T-helper 2 cell (primary cell): ENCODE measurements around the gene OXSM.

Experiments
- DNase-seq, 5 experiments: peaks; one replicate each; pipeline versions ENCODE4 v3.0.0 to v3.0.0-alpha.2; 2012 to 2022
- total RNA-seq, 2 donors: gene quantifications; one replicate each; lab custom pipeline; 2026; lab: John Stamatoyannopoulos, UW

OXSM gene
- total RNA-seq, result 9.7 to 13.6 reads per million in 2 donors

DNA sequence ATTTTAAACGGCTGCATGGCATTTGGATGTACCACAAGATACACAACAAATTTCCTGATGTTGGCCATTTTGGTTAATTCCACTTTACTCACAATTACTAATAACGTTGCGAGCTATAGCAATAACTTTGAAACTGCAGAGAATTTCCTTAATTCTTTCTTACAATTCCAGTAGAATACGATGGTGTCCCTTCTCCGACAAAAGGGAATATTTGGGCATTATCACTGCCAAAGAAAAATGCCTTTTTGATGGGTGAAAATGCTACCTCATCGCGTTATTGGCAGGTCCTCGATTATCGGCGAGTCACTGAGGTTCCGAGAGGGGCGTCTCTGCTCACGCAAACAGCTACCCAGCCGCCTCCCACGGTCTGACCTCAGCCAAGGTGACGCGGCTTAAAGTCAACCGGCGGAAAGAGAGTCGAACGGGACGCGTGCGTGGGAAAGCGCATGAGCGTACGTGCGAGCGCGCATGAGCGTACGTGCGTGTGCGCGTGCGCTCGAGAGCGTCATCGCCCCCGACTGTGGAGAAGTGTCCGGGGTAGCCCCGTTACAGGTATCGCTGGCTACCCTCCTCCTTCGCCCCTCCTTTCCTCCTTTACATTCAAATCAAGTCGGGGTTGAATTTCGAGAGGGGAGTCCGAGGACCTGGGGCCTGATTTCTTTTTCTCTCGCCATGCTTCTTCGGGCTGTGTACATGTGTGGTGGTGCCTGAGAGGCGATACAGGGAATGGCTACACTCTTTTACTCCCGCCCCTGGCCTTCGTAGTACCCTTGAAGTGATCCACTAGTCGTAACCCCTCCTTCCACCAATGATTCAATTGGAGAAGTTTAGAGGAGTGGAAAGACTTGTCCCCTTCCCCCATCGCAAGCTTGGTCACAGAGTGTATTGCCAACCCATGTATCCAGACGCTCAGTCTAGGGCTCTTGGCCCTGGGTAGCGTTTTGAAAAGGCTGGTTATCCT, at the start of gene OXSM:
TSS of gene OXSM (plus strand) at position 495 of the 961 bp plus-strand sequence. CDS start 931 bp downstream, outside the sequence.
- peak; percentile 76 to 98 (median 89) for DNase-seq

DNA sequence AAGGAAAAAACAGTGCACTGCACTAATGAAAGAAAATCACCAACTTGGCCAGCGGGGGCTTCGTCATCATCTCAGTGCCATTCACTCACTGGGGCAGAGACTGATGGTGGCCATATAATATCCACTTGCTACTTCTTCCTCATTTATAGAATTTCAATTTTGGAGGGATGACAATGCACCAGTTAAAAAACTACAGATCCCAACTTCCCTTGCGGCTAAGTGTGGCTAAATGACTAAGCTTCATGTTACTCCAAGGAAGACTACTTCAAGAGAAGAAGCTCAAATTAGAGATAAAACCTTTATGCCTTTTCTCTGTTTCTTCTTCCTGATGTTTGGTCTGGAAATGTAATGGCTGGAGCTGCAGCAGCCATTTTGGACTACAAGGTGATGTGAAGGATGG, 45.4 kb upstream of the OXSM start:
- DNase-seq, result no peak

DNA sequence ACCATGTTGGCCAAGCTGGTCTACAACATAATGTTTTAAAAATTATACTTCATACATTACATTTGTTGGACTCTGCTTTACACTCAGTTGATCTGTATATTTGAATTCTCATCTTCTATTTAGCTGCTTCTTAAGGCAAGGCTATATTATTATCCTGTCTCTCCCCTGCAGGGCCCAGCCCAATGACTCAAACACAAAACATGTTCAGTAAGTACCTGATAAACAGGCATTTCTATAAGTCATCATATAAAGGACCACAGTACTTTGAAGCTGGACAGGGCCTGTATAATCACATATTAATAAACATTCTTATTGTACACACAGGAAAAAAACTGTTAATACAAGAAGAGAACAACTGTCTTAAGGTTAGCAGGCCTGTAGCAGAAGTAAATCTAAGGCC, 42.9 kb upstream of the OXSM start:
- no peak for DNase-seq

DNA sequence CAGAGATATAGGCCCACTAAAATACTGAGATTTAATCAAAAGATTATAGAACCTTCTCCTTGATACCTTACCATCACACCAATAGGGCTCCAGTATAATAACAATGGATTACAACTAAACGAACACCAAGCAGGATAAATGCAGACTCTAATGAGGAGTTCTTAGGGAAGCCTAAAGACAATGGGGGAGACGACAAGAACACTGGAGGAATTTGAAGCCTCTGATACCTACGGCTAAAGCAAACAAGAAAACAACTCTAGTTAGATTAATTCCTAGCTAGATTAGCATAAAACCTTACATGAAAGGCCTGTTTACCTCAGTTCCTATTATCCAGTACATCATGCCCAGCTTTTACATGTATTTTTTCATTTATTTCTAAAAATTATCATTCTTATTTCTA, 41.7 kb upstream of the OXSM start:
- no peak for DNase-seq

DNA sequence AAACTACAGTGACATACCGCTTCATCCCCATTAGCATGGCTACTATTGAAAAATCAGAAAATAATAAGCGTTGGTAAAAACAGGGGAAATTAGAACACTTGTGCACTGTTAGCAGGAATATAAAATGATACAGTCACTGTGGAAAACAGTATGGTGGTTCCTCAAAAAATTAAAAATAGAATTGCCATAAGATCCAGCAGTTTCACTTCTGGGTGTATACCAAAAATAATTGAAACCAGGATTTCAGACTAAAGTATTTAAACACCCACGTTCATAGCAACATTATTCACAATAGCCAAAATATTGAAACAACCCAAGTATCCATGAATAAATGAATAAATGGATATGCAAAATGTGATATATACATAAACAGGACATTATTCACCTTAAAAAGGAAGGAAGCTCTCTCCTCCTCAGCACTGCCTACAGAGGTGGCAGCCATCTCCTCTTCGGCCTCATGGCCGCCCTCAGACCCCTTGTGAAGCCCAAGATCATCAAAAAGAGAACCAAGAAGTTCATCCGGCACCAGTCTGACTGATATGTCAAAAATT, 40.8 kb upstream of the OXSM start:
- no peak for DNase-seq

DNA sequence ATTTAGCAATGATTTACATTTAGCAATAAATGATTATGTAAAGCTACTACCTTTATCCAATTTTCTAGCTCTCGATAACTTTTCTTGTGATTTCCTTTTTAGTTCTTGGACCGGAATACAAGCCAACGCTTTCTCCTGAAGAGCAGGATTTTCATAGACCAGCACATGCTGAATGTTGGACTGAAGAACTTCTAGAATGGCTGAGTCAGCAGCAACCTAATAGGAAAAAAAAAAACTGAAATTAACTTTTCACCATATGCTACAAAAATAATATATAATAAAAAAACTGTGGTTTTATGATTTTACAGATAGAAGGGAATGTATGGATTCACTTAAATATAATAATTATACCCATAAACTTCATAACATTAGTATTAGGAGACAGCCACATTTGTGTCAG, 38.8 kb upstream of the OXSM start:
- DNase-seq, result no peak

DNA sequence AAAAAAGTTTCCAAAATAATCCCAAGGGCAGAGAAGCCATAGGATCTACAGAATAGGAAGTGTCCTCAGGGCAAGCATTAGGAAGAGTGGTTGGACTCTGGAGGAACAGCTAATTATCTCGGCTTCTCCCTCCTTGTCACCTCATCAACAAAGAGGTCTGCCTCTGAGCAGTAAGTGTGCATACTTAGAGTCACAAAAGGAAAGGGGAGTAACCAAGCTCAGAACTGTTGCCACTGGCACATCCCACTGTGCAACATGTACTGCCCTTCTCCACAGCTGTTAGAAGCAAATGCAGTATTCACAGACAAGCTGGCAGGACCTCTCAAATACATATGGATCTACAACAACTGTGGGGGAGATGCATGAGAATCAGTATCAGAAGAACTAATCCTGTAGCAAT, 38.2 kb upstream of the OXSM start:
- DNase-seq, result no peak

DNA sequence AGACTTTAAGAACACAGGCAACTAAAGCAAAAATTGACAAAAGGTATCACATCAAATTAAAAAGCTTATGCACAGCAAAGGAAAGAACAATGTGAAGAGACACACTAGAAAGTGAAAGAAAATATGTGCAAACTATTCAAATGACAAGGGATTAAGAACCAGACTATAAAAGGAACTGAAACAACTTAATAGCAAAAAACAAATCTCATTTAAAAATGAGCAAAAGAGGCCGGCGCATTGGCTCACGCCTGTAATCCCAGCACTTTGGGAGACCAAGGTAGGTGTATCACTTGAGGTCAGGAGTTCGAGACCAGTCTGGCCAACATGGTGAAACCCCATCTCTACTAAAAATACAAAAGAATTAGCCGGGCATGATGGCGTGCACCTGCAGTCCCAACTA, 21.0 kb upstream of the OXSM start:
- no peak for DNase-seq

DNA sequence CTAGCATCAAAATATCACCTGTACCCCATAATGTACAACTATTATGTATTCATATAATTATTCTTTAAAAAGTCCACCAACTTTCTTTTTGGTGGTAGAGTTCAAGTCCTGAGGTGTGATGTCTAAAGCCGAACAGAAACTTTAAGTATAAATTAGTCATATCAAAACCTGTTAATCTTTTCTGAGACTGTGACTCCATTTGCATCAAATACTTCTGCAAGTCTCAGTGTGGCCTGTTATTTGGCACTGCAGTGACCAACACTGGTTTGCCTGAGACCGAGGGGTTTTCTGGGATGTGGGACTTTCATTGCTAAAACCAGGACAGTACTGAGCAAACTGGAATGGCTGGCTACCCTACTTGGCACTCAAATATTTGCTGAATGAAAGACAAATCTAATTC, 14.0 kb upstream of the OXSM start:
- DNase-seq, result no peak

DNA sequence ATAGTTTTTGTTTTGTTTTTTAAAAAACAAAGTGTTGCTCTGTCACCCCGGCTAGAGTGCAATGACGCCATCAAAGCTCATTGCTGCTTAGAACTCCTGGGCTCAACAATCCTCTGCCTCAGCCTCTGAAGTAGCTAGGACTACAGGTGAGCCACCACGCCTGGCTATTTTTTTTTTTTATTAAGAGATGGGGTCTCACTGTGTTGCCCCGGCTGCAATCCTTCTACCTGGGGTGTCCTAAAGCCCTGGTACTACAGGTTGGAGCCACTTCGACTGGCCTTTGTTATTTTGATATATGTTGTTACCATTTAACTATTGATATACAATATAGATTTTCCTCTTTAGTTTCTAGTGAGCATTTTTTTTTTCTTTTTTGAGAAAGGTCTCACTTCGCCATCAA, 9.3 kb upstream of the OXSM start:
- DNase-seq, result no peak

DNA sequence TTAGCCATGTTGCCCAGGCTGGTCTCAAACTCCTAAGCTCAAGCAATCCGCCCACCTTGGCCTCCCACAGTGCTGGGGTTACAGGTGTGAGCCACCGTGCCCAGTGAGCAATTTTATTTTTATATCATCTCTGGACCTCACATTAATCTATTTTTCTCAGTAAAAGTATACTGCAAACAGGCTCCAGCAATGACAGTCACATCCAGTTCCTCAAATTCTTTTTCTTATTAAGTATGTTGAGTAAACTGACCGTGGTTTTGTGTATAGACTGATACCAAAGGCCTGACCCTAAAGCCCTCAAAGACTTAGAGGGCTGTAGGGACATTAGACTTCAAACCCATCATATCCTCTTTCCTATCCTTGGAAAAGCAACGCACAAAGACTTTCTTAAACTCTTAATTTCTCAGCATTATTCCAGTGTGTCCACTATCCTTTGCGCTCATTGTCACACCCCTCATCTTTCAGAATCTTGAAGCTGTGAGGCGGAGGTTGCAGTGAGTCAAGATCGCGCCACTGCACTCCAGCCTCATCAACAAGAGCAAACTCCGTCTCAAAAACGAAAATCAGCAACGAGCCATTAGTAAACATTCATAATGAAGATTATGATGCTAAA, 8.6 kb upstream of the OXSM start:
- no peak for DNase-seq

DNA sequence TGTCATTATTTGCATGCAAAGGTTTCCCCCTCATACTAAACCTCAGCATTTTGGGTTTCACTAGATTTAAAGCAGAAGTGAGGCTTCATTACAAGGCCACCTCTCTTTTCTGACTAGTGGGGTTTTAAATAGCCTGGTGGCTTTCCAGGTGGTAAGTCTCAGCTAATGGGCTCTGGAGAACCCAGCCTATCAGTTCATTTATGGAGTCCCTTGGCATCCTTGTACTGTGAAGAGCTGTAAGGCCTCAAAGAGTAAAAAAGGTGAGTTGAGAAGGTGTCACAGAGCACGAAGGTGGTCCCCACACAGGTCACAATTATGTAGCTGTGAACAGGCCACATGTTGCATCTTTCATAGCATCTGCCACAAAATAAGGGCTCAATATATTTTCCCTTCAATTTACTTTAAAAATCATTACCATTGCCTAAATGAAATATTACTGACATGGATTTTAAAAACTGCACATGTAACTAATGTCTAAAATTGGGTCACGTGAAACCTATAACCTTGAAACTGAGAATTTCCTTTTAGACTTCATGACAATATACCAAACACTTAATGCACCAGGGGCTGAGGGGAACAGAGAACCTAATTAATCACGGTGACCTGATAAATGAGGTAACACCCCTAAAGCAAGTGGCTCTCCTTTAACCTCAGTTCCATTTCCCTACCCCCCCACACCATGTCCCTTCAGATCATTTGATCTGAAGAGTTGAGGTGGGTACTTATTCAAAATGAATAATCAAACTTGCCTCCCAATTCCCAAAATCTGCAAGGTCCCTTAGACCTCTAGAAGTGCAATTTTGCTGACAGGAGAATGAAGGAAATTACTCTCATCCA, 7.9 kb upstream of the OXSM start:
- DNase-seq, result no peak

DNA sequence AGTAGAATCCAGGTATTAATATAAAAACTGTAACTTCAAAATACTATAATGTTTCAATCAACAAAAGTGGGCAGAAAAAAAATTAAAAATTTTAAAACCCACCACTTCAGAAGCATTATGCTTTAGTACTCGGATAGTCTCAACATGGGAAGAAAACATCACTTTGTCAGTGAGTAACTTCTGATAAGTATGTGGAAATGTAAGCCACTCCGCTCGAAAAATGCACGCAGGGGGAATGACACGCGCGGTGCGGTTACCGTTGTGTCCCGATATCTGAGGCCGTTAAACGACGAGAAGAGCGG, 7.3 kb upstream of the OXSM start:
- no peak for DNase-seq

DNA sequence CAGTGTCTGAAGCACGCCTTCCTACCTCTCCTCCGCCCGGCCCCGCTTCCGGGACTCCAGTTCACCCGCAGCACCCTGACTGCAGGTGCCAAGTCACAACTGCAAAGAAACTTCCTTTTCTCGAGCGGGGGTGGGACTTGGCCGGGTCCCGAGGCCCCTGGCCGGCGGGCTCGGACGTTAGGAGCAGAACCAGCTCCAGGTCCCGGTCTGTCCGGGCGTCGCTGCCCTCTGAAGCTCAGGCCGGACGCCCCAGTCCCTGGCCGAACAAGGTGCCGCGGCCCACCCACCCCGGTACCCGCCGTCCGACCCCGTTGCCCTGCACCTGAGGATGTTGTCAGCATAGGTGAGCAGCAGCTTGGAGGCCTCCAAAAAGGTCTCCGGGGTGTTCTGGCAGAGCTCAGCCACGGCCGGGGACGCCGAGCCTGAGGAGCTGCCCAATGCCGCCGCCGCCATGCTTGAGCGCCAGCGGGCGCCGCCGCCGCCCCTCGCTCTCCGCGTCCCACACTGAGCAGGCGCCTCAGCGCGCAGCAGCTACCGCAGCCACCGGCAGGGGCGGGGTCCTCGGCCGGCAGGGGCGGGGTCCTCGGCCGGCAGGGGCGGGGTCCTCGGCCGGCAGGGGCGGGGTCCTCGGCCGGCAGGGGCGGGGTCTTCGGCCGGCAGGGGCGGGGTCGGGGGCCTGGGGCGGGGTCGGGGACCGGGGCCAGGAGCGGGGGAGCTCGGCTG, 6.8 kb upstream of the OXSM start, which contains the start of gene NGLY1:
TSS of gene NGLY1 (minus strand) at position 506 of the 723 bp plus-strand sequence. CDS start at position 453, 53 bp downstream.
- peak; percentile 74 to 91 (median 80) for DNase-seq

DNA sequence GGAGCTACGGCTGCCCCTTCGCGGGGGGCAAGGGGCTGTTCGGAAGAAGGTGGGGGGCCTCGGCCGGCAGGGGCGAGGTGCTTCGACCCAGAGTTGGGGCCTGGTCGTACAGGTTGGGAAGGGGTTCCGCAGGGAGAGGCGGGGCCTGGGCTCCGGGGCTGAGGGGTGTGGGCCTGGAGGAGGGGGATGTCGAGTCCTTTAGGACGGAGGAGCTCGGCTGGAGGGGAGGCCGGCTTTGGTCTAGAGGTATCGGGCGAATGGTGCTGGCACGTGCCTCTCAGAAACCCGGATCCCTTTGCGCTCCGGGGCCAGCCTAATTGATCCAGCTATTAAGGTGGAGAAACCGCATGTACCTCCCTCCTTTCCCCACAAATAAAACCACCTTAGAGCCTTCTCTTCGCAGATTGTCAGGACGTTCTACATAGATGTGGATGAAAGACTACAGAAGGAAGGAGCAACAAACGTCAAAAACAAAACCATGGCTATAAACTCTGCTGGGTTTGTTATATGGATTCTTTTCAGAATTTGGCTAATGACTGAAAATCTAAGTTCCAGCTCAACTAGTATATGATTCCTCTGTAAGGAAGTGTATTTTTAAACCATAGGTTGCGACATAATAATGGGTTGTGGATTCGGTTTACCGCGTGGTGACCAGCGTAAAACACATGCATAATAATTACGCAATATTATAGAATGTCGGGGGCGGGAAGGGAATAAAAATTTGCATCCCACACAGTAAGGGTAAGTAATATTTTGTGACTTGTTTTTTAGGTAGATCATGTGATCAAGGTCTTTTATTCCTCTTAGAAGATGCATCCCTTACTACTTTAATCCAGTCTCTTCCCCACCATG, 6.0 kb upstream of the OXSM start:
- no peak for DNase-seq

DNA sequence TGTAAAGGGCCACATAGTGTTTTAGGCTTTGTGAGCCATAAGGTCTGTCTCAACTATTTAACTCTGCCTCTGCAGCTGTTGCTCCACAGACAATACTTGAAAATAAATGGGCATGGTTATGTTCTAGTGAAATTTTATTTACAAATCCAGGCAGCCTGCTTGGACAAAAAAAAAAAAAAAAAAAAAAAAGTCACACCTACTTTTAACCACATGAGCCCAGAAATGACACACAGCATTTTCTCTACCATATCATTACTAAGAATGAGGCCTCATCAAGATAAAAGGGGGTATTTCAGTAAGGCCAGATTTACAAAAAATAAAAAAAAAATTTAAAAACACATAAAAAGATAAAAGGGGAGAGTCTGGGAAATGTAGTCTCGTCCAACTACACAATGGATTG, 4.9 kb upstream of the OXSM start:
- peak in 1 of 5 experiments; percentile 68 for DNase-seq

DNA sequence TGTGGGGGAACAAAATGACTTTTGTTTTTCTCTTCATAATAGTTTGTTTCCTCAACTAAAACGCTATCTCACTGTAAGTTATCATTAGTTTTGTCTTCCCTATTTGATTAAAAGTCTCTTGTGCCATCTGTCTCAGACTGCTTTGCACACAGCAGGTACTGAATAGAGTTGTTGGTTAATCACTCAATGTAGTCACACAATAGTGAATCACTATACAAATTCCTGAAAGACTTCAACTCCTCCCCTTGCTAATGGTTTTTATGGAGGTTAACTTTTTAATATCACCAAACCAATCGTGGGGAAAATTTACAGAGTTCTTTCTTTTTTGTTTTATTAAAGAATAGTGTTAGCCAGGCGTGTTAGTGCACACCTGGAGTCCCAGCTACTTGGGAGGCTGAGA, 4.1 kb upstream of the OXSM start:
- no peak for DNase-seq

DNA sequence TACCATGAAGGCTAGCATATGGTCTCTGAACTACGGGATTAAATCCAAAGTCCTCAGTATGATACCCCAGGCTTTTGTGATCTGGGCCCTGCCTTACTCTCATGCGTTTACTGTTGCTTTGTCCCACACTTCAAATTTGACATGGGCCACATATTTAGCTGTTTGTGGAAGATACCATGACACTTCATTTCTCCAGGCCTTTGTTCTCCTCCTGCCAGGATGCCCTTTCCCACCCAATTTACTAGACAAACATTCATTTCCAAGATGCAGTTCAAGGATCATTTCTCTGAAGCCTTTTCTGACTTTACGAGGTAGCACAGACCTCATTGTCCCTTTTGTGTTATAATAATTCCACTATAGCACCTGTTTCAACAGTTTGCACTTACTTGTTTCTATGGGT, 2.2 kb upstream of the OXSM start:
- no peak for DNase-seq

DNA sequence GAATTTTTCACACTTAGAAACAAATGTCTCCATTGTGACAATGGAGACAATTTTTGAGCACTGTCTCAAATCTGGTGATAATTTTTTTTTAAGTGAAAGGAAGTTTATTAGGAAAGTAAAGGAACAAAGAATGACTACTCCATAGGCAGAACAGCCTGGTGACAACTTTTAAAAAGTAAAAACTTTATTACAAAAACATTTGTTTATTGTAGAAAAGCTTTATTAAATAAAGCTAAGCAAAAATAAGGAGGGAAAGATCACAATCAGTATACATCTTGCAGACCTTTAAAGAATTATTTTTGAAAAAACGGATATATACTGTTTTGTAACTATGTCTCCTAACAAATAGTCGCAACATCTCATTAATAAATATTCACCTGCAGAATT, 688 bp upstream of the OXSM start:
- no peak for DNase-seq

DNA sequence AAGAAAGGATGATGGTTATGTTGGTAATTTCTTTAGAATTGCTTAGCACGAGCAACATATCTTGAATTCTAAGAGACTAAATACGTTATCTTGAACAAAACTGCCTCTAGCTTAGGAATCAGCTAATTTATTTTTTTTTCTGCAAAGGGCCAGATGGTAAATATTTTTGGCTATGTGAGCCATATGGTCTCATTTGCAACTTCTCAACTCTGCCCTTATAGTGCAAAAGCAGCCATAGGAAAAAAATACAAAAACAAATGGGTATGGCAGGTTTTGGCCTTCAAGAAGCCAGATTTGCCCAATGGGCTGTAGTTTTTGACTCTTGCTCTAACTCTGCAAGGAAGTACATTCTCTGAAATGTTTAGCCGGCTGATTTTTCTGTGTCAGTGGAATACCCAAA, 11.9 kb downstream of the OXSM start:
- no peak for DNase-seq

DNA sequence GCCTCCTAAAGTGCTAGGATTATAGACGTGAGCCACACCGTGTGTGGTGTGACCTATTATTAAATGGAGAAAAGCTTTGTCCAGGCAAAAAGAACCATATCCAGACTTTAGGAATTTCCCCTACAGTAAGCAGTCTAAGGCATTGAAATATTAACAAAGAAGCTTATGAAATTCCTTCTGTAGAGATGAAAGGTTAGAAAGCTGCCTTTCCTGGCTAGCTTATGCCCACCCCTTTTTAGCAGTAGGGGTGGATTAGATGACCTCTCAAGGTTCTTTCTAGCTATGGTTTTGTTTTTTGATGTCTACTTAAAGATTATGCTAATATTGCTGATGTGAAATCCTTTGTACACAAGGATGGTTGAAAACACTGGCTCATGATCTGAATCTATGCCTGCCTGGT, 13.9 kb downstream of the OXSM start:
- no peak for DNase-seq
